ENCODE measurements around the gene C6orf118.

The C6orf118 gene

GRCh38 chr6:165244524-165245247 is 64.7 kb downstream of the C6orf118 start:
- DNase-seq (ENCODE audit: low read depth in 2 of 2): no peak

DNA sequence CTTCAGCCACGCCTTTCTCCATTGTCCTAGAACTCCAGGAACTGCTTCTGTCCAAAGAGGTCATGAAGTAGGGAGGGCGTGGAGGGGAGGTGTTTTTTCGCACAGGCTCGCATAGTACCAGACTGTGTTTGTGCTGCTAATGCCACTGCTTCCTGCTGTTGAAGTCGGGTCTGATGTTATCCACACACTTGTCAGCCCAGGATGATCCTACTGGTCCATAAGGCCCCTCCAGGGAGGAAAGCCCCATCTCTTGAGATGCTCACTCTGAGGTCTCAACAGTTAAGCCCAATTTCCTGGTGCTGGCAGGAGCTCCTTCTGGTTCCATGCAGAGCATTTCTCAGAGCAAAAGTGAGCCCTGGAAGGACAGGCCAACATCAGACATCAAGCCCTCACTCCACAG is 65.6 kb downstream of the C6orf118 start:
- DNase-seq (ENCODE audit: low read depth in 2 of 2): no peak

DNA sequence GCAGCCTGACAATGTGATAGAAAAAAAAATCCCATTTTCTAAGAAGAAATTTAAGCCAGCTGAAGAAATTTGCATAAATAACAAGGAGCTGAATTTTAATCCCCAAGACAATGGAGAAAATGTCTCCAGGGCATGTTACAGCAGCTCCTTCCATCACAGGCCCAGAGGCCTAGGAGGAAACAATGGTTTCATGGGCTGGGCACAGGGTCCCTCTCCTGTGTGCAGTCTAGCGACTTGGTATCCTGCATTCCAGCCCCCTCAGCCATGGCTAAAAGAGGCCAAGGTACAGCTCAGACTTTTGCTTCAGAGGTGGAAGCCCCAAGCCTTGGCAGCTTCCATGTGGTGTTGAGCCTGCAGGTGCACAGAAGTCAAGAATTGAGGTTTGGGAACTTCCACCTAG is 73.1 kb downstream of the C6orf118 start:
- no peak for DNase-seq (ENCODE audit: low read depth in 2 of 2)

GRCh38 chr6:165232731-165233488 is 76.5 kb downstream of the C6orf118 start:
- no peak for DNase-seq (ENCODE audit: low read depth in 2 of 2)

GRCh38 chr6:165231581-165232561 is 77.5 kb downstream of the C6orf118 start:
- DNase-seq (ENCODE audit: low read depth in 2 of 2): no peak

DNA sequence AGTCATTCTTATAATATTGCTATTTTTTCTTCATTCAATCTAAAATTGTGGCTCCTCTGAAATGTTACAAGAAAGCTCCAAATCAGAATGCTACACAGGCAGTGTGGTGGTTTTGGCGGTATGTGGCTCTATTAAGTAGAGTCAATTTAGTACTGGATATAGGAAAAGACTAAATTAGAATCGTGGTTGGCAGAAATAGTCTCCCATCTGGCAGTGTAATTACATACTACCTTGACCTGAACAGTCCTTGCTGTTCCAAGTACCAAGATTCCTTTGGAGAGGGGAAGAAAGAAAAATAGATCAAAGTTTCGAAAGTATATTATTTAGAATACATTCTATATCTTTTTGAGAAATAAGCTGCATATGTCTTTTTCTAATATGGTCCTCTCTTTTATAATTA is 78.2 kb downstream of the C6orf118 start:
- DNase-seq (ENCODE audit: low read depth in 2 of 2): no peak
